EL (cell line): ENCODE data around the gene NOS1AP.

Experiments used
- DNase-seq: peaks from one replicate; pipeline ENCODE4 v3.0.0-alpha.2; 2016

Gene NOS1AP

DNA sequence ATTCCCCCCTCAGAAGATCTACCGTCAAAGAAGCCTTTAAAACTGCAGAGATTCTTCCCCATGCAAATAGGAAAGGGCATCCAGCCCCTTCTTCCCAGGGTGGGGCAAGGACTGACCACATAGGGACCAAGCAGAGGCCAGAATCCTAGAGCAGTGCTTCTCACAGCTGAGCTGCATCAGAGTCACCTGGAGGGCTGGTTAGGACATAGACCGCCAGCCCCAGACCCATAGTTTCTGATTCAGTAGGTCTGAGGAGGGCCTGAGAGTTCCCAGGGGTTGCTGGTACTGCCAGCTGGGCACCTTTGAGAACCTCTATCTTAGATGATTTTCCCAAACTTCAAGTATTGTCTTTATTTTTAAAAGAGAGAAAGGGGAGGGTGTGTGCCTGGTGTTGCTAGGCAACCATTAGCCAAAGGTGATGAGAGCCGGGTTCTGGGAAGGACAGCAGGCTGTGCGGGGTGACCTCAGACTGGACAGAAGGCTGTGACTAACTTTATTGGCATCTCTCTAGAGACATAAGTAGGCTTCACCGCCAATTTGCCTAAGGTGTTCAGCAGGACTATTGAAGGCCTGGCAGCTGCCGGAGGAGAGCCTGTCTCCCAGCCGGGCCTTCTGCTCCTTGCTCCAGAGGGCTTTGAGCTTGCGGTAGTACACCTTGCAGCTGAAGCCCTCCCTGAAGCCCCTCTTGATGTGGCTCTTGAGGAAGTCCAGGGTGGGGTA, 304.2 kb downstream of the NOS1AP start:
- peak; percentile 80 for DNase-seq

DNA sequence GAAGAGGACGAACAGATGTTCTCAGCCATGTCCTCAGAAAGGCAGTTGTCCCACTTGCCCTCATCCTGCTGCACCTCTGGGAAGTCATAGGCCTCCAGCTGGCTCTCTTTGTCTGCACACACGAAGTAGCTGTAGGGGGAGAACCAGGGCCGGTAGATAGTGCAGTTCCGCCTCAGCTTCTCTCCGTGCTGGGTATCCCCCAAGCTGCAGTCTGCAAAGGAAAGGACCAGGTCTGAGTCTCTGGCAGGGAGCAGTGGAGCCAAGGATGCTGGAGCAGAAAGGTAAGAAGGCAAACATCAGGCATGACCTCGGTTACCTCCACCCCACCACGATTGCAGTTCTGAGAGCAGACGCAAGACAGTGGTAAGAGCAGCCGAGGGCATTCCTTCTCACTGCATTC, 304.9 kb downstream of the NOS1AP start:
- no peak for DNase-seq

DNA sequence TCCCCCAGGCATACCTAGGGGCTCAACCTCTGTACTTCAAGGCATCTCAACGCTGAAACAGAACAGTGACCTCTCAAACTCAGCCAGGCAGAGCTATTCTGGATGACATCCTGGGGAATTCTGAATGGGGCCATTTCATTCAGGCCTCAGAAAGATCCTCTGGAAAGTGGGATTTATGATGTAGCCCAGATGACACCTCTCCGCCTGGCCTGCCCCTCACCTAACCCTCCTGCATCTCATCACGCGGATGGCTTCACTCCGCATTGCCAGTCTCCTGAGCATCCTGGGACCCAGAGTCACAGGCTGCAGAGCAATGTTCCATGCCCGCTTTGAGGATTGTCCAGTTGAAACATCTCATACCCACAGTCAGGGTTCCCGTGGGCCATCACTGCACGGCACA, 306.0 kb downstream of the NOS1AP start:
- no peak for DNase-seq

DNA sequence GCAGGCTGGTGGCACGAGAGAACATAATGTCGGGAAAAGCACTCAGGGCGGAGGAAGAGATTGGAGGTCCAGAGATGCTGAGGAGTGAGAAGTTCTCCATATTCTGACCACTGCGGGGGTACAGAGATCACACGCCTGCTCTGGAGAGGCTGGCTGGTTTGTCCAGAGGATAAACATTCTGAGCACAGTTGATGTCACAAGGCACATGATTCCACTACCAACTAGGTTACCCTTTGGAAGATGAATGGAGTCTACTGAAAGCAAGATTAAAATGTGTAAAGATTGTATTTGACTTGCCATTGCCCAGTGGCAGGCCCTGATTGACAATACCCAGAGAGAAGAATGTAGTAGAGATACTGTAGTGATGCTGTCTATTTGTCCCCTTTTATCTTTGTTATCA, 307.2 kb downstream of the NOS1AP start, which contains the start of gene SPATA46:
TSS of gene SPATA46 (minus strand) at position 164 of the 400 bp plus-strand sequence. CDS start at position 100, 64 bp downstream.
- DNase-seq: no peak

DNA sequence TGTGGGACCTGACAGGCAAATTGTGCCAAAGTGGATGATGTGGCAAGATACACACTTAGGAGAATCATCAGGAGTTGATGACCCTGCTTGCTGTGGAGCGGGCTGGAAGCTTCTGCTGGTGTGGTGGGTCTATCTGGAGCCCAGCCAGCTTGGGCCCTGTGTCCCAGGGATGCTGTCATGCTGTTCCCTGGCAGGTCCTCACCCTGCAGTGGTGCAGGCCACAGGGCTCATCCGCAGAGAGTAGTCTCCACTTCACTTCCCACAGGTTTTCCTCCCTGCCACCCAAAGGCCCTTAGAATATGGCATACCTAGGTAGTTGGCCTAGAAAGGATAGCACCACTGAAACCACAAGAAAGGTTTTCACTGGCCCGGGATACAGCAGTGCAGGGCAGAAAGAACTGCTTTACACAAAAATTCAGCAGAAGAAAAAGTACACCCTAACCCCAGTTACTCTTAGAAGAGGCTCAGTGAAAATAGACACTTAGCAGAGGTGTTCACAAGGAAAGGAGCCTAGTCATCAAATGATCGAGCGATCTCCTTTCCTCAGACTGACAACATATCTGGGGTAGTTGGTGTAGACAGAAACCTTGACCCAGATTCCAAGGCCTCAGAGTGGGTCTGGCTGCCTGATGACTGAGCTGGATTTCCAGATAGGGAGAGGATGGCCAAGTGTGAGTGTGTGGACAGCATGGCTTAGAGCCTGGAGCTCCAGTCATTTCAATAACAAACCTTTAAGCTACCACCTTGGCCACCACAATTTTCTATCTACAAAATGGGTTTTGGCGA, 310.8 kb downstream of the NOS1AP start:
- no peak for DNase-seq

DNA sequence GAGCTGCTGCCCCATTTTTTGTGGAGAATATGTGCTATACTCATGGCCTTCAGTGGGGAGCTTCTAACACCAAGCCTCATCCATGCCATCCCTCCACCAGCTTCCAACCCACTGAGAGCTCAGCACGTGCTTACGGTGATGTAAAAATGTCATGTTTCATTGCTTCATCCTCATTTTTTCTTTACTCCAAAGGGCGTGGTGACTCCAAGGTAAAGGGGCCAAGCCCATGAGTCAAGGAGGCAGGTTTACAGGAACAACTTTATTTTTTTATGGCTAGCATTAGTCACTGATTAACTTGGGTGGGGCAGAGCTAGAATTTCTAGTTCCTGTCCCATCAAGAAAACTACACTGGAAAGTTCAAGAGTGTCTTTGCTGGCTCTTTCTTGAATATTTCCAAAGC, 311.9 kb downstream of the NOS1AP start, which contains the start of gene C1orf226:
TSS of gene C1orf226 (plus strand) at position 346 of the 400 bp plus-strand sequence. CDS start 174 bp downstream, outside the sequence.
- DNase-seq: no peak

DNA sequence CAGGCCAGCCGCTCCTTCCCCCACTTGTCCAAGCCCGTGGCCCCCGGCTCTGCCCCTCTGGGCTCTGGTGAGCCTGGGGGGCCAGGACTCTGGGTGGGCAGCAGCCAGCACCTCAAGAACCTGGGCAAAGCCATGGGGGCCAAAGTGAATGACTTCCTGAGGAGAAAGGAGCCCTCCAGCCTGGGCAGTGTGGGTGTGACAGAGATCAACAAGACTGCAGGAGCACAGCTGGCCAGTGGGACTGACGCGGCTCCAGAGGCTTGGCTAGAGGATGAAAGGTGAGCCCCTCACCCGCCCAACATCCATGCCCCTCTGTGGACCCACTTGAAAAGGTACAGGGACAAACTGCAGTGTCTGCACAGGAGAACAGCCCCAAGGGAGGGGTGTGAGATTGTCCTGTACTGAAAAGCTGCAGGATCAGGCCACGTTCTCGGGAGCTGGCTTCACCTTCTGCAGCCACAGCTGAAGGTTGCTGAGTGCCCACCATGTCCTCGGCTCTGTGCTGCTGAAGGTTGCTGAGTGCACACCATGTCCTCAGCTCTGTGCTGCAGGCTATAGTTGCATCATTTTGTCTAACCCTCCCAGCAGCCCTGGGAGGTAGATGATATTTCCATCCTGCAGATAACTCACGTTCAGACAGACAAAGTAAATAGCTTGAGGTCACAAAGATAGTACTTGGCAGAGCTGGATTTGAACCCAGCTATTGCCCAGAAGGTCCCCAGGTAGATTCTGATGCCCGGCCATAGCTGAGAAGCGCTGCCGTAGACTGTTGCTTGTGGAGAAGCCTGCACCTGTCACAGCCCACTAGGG, 312.7 kb downstream of the NOS1AP start:
- DNase-seq: no peak

DNA sequence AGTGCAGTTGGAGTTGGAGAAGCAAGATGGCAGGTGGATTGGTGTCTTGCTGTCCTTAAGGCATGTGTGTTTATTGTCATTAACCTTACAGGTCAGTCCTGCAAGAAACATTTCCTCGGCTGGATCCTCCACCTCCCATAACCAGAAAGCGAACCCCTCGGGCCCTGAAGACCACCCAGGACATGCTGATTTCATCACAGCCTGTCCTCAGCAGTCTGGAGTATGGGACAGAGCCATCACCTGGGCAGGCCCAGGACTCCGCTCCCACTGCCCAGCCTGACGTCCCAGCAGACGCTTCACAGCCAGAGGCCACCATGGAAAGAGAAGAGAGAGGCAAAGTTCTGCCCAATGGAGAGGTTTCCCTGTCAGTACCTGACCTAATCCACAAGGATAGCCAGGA, 313.6 kb downstream of the NOS1AP start:
- no peak for DNase-seq

DNA sequence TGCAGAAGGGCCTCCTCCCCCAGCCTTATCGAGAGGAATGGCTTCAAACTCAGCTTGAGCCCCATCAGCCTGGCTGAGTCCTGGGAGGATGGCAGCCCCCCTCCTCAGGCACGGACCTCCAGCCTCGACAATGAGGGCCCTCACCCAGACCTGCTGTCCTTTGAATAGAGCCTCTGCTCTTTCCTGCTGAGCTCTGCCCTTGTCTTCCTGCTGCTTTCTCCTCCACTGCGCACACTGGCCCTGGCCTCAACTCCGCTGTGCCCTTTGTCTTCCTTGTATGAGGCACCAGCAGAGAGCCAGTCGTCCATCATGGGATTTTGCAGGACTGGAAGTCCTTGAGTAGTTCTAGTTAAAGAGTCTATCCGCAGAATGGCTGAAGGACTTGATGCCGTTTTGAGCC, 314.0 kb downstream of the NOS1AP start:
- no peak for DNase-seq

DNA sequence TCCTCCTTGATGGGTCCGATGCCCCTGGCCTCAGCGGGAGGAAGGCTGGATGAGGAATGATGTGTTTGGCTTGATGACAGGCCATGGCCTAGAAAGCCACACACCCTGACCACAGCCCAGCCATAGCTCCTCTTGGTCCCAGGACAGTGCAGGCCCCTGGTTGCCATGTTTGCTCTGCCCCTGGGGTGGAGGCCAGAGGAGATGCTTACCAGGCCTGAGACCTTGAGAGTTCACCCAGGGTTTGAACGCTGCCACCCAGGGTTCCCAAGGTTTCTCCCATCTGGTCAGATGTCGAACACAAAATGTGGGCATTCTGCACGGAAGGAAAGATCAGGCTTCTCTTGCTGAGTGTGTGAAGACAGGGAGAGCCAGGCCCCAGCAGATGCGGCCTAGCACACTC, 314.6 kb downstream of the NOS1AP start:
- no peak for DNase-seq

DNA sequence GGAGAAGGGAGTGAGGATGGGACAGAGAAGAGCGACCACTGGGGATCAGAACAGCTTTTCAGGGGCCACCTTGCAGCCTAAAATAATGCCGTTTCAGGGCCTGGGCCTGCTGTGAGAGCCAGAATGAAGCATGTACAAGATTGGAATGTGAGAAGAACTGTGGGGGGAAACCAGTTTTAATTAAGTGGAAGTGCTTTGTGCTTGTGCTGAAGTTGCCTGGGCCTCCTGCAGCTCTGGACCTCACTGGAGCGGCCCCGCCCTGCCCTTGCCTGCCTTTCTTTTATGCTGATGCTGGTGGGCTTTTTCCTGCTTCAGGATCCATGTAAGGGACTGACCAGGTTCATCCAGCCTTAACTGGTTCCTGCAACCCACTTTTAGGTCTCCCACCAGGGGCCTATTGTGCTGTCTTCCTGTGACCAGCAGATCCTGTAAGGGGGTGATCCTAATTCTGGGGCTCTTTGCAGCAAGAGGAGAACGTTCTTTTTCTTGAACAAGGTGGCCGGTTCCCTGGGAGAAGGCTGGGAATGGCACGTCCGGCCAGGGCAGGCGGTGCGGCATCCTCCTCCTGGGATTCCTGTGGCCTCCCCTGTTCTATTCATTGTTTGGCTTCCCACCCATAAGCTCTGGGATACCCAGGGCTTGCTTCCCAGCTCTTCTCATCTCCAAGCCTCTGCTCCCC, 315.2 kb downstream of the NOS1AP start:
- DNase-seq: no peak

DNA sequence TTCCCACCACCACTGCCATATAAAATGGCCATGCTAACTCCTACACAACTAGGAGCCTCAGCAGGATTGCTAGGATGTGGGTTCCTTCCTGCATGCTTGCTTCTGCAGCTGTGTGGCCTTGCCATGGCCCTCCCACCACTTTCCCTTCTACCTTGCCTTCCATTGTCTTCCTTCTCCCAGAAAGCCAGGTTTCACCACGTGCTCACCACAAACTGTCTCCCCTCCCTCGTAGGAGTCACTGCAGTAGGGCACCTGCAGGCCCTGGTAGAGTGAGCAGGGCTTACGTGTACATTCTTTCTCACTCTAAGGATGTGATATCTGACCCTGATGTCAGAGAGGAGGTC, 315.8 kb downstream of the NOS1AP start:
- no peak for DNase-seq

DNA sequence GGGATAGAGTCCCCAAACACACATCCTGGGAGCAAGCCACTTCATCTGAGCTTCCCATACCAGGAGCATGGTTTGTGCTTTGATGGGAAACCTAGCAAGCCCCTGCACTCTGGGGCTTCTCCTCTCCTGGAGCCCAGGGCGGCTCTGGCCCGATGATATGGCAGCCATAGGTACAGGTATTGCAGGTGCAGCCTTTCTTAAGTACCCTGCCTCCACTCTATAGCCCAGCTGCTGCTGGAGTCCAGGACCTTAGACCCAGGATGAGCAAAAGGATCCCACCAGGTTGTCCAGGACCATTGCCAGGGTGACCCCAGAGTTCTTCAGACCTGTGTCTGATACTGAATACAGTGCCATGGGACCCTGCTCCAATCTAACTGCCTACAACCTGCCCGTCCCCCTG, 316.2 kb downstream of the NOS1AP start:
- no peak for DNase-seq

DNA sequence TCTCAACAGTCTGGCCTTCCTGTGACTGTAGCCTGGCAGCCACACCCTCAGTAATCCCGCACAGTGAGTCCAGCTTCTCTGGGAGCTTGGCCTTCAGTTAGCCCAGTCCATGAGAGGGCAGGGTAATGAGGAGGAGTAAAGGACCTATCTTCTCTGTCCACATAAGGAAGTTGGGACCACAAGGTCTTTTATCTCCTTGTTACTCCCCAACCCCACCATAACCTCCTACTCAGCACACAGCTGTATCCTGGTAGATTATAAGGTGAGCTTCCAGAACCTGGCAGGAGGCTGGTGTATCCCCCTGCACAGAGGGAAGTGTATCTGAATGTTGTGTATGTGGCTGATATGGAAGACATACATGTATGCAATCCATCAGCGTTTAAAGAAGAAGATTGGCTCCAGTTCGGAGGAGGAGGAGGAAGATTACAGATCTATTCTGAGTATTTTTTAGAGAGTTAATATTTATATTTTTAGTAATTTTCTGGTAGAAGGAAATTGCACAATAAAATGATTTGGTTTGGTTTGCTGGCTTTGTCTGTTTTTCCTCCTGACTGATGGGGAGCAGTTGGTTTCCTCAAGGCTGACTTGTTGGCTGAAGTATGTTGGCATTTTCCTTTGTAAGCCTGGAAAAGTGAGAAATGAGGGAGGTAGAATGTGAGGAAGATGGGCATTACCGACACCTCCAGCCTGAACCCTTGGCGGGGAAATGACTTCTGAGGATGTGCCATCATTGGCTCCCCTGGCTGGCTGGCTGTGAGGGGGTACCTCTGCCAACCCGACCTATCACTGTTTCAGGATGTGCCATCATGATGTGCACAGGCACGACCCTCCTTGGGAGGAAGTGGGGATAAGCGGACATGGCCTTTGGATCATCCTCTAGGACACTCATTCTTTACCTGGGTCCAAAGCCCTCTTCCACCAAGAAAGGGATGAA, 317.1 kb downstream of the NOS1AP start:
- no peak for DNase-seq

DNA sequence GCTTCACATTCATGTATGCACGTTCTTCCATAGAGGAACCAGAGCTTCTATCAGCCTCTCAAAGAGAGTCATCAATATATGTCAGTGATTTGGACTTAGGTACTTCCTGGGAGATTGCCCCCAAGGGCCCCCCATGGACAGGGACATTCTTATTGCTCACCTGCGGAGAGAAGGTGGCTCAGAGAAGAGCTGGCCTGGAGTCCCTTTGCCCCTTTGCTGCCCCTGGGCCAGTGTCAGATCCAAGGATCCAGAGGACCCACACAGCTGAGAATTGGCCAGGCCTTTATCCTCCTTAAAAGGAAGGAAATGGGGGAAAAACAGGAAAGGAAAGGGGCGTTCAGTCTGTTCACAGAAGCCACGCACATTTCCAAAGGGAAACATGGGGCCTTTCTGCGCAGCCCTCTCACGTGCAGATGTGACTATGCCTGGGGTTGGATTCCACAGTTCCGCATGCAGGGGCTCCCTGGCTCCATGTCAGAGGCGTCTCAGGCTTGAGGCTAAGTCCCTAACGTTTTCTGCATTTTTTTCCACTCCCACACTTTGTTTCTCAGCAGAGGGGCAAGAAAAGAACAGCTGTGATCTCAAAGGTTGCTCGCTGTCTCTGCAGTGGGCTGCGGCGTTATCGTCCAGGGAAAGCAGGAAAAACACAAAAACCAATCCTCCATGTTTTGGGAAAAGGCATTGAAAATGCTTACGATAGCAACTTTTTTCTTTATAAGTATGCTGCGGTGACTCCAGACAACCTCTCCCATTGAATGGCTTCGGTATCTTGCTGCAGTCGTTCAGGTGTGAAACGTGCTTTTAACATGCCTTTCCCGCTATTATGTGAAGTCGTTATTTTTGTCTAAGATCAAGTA, 318.0 kb downstream of the NOS1AP start:
- no peak for DNase-seq

DNA sequence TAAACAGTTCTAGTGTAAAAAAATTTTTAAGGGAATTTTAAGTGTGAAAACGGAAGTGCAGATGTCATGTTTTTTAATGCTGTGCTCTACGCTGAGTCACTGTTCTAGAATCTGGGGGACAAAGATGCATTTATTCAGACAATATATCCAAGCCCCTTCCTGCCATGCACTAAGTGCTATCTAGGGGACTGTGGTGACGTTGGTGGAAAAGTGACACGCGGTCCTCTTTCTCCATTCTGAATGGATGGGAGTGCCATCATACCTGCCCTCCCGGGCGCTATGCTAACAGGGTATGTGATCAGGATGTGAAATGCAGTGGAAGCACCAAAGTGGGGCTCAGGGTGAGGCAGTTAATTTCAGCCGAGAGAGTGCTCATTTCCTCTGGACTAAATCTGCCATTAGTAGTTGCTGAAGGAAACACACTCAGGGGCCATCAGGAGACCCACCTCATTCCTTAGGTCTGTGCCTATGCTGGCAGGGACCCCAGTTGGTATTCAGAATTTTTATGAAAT, 318.6 kb downstream of the NOS1AP start:
- no peak for DNase-seq

DNA sequence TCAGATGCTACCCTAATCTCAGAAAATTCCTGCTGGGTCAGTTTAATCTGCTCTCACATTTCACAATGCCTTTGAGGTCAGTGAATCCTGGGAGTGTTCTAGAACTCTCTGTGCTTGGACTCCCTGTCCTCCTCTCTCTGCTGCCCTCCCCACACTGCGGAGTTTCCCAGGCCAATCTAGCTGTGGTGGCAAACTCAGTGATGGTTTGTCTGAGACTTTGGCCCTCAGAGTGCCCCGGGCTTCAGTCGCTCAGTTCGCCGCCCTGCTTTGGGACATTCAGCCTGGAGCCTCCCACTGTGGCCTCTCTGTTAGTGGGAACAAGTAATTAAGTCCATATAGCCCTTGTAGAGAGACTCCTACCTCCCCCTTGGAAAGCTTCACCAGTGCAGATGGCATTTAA, 319.1 kb downstream of the NOS1AP start:
- DNase-seq: no peak

DNA sequence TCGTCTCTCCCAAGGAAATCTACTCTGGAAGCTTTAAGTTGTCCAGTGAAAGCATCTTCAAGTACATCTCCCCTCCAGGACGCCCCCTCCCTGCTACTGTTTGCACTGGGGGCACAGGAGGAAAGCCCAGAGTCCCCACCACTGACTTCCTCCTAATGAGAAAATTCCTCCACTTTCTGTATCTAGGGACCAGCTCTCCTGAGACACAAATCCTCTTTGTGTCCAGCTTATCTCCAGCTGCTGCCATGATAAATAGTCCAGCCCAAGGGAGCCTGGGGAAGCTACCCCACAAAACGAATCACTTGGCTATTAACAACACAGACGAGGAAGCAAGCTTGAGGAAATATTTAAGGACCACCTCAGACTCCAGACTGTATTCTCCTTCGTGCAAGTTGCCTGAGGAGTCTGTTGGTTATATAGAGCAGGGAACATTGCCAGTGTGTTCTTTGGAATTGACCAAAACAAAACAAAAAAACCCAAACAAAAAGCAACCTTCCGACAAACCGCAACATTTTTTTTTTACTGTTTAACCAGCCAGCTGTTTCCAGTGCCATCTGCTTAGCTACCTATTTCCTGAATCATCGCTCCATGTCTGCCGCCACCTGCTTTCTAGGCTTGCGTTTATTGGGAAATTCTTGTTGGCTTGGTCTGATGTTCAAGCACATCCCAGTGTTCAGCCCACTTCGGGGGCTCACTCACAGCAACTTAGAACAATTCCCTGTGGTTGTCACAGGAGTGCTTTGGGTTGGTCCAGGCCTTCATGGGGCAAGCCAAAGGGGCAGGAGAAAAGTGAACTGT, 319.7 kb downstream of the NOS1AP start:
- DNase-seq: peak; percentile 70

DNA sequence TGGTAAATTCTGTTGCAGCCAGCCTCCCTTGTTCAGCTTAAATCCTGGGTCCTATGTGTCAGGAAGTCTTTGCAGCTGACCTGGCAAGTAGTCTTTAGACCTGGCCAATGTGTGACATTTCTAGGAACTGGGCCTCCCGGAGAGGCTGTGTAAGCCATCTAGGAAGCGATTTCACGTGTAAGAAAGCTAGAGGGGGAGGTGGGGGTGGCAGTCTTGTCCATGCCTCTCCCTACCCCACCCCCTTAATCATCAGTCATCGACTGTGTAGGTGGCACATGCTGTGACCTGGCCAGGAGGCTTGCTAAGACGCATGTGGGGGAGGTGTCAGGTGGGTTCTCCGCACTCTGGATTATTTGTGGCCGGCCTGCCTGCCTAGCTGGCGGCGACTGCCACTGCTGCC, 320.5 kb downstream of the NOS1AP start:
- no peak for DNase-seq
